IMR-90 (cell line): ENCODE results near the gene TIAM1. TPM values are rescaled to one million over a fixed set of nuclear protein-coding genes. Genes with fewer than 3 reads are reported as not detected.

ENCODE experiments used
- ATAC-seq: fragments of 200-7000 bp; cut with Tn5 transposase; 2 replicates; pipeline ENCODE4 v1.9.1; 2020; ENCODE audit warnings: low read depth, mild to moderate bottlenecking, moderate library complexity
- BruUV-seq: library from RNA; stranded (reverse); fragments of 400-500 nt; replicated peaks from 2 replicates; lab custom pipeline; 2021; lab: Mats Ljungman, UMichigan
- CTCF ChIA-PET: fragments of 300-600 bp; formaldehyde crosslinking; extraction: SDS; loops from one replicate; lab custom pipeline; 2021; ENCODE audit warnings: antibody characterized with exemption; lab: Yijun Ruan, JAX
- POLR2A ChIA-PET: fragments of 300-600 bp; sonication (Branson Sonifier 250); formaldehyde crosslinking; loops from one replicate; lab custom pipeline; 2022; ENCODE audit warnings: antibody characterized with exemption; ENCODE audit not compliant: unreplicated experiment; lab: Charles Lee
- DNase-seq: peaks from one replicate; pipeline ENCODE4 v3.0.0; 2013
- H2AFZ ChIP-seq: replicated peaks from 2 replicates; pipeline ENCODE3; 2013; ENCODE audit warnings: low read length, mild to moderate bottlenecking; ENCODE audit not compliant: poor library complexity
- H2AK5ac ChIP-seq: 2 replicates; pipeline ENCODE4 v1.6.1; 2013; ENCODE audit warnings: low read depth, low read length, inconsistent platforms
- H2AK9ac ChIP-seq: replicated peaks from 2 replicates; pipeline ENCODE3; 2013; ENCODE audit warnings: mild to moderate bottlenecking, low read depth, low read length, moderate library complexity; ENCODE audit not compliant: poor library complexity
- H2BK120ac ChIP-seq: 2 replicates; pipeline ENCODE4 v1.6.1; 2013; ENCODE audit warnings: low read depth, low read length, inconsistent platforms
- H2BK15ac ChIP-seq: 3 replicates; pipeline ENCODE4 v1.6.1; 2013; ENCODE audit warnings: low read depth, low read length, inconsistent platforms
- H2BK20ac ChIP-seq: 2 replicates; pipeline ENCODE4 v1.6.1; 2013; ENCODE audit warnings: low read depth, mild to moderate bottlenecking, inconsistent platforms, low read length, moderate library complexity
- H2BK5ac ChIP-seq: 2 replicates; pipeline ENCODE4 v1.6.1; 2013; ENCODE audit warnings: mild to moderate bottlenecking, low read depth, low read length, inconsistent platforms; ENCODE audit not compliant: poor library complexity, severe bottlenecking
- H3K14ac ChIP-seq: replicated peaks from 2 replicates; pipeline ENCODE4 v1.6.1; 2013; ENCODE audit warnings: low read depth, low read length, inconsistent platforms
- H3K18ac ChIP-seq: 2 replicates; pipeline ENCODE4 v1.6.1; 2013; ENCODE audit warnings: low read depth, low read length, control low read depth
- H3K23ac ChIP-seq: 2 replicates; pipeline ENCODE4 v1.6.1; 2013; ENCODE audit warnings: low read depth, low read length, inconsistent platforms
- H3K27ac ChIP-seq: 2 replicates; pipeline ENCODE4 v1.5.1; 2013; ENCODE audit warnings: mild to moderate bottlenecking, control low read depth, low read length; ENCODE audit not compliant: insufficient read depth
- H3K27me3 ChIP-seq: 2 replicates; pipeline ENCODE4 v1.6.1; 2013; ENCODE audit warnings: low read length; ENCODE audit not compliant: control insufficient read depth, insufficient read depth
- H3K36me3 ChIP-seq: 2 replicates; pipeline ENCODE4 v1.6.1; 2013; ENCODE audit warnings: low read length, mixed read lengths; ENCODE audit not compliant: control insufficient read depth, insufficient read depth
- H3K4ac ChIP-seq: 2 replicates; pipeline ENCODE4 v1.6.1; 2013; ENCODE audit warnings: low read depth, low read length, inconsistent platforms
- H3K4me1 ChIP-seq: 2 replicates; pipeline ENCODE4 v1.6.1; 2013; ENCODE audit warnings: low read length, mixed read lengths; ENCODE audit not compliant: control insufficient read depth, insufficient read depth
- H3K4me2 ChIP-seq: 2 replicates; pipeline ENCODE4 v1.6.1; 2013; ENCODE audit warnings: low read depth, mild to moderate bottlenecking, control low read depth, low read length, moderate library complexity
- H3K4me3 ChIP-seq: 2 replicates; pipeline ENCODE4 v1.5.1; 2013; ENCODE audit warnings: low read depth, mild to moderate bottlenecking, control low read depth, low read length, moderate library complexity; ENCODE audit not compliant: insufficient read depth
- H3K56ac ChIP-seq: 2 replicates; pipeline ENCODE4 v1.6.1; 2013; ENCODE audit warnings: low read length, inconsistent platforms; ENCODE audit not compliant: insufficient read depth; ENCODE audit errors: extremely low read depth
- H3K79me1 ChIP-seq, 2 experiments: 2 replicates each; pipeline ENCODE4 v1.6.1; 2013; ENCODE audit warnings: low read length in 2 of 2, inconsistent platforms in 1 of 2, low read depth in 1 of 2
- H3K9ac ChIP-seq: 2 replicates; pipeline ENCODE4 v1.6.1; 2013; ENCODE audit warnings: low read depth, low read length, control low read depth
- H3K9me1 ChIP-seq: 2 replicates; pipeline ENCODE4 v1.6.1; 2013; ENCODE audit warnings: low read length, inconsistent platforms; ENCODE audit not compliant: insufficient read depth
- H3K9me3 ChIP-seq: 2 replicates; pipeline ENCODE4 v1.6.1; 2013; ENCODE audit warnings: low read length; ENCODE audit not compliant: control insufficient read depth, insufficient read depth
- H4K20me1 ChIP-seq: 2 replicates; pipeline ENCODE4 v1.6.1; 2013; ENCODE audit warnings: low read length, inconsistent platforms; ENCODE audit not compliant: insufficient read depth
- H4K5ac ChIP-seq: 2 replicates; pipeline ENCODE4 v1.6.1; 2013; ENCODE audit warnings: mild to moderate bottlenecking, low read depth, low read length, control low read depth
- H4K8ac ChIP-seq, 2 experiments: 2 replicates each; pipeline ENCODE4 v1.6.1; 2013; ENCODE audit warnings: low read depth in 2 of 2, low read length in 2 of 2, control low read depth in 1 of 2, inconsistent platforms in 1 of 2
- H4K91ac ChIP-seq: 2 replicates; pipeline ENCODE4 v1.6.1; 2013; ENCODE audit warnings: low read depth, low read length, inconsistent platforms; ENCODE audit not compliant: insufficient read depth
- BHLHE40 ChIP-seq: fragments of 150-350 bp; IDR thresholded peaks from 2 replicates; pipeline ENCODE4 v1.6.1; 2016; ENCODE audit warnings: mild to moderate bottlenecking, low read depth, low read length
- CEBPB ChIP-seq: IDR thresholded peaks from 2 replicates; pipeline ENCODE4 v1.6.1; 2012; ENCODE audit warnings: low read depth, low read length, improper control_type of control experiment
- ELK1 ChIP-seq: fragments of 150-350 bp; IDR thresholded peaks from 2 replicates; pipeline ENCODE4 v1.6.1; 2016; ENCODE audit warnings: low read depth, mild to moderate bottlenecking, low read length, moderate library complexity, borderline replicate concordance
- MAFK ChIP-seq: IDR thresholded peaks from 2 replicates; pipeline ENCODE4 v1.6.1; 2012; ENCODE audit warnings: low read depth, low read length, improper control_type of control experiment
- MAZ ChIP-seq: IDR thresholded peaks from 2 replicates; pipeline ENCODE4 v1.6.1; 2012; ENCODE audit warnings: low read depth, mild to moderate bottlenecking, low read length, improper control_type of control experiment, moderate library complexity, borderline replicate concordance
- RCOR1 ChIP-seq: IDR thresholded peaks from 2 replicates; pipeline ENCODE4 v1.6.1; 2012; ENCODE audit warnings: mild to moderate bottlenecking, low read length, improper control_type of control experiment; ENCODE audit not compliant: insufficient replicate concordance
- WGBS, 2 experiments: methylation state at CpG; one replicate each; pipeline versions ENCODE4 v1.1.5 to v1.1.7; 2013; ENCODE audit warnings: missing lambda C conversion rate in 2 of 2; ENCODE audit not compliant: insufficient read length in 1 of 2; ENCODE audit errors: extremely low coverage in 2 of 2; 5-methylcytosine and 5-hydroxymethylcytosine counted together
- dilution Hi-C: fragments of 300-500 bp; cut with HindIII; formaldehyde crosslinking; loops from one replicate; pipeline ENCODE4 v1.14.3; 2018; ENCODE audit warnings: low sequenced_read_pairs; ENCODE audit not compliant: unreplicated experiment
- in situ Hi-C: fragments of 300-500 bp; cut with MboI; formaldehyde crosslinking; loops from 3 replicates; pipeline ENCODE4 v1.14.3; 2019; ENCODE audit warnings: low sequenced_read_pairs, inconsistent platforms, mixed read lengths
- intact Hi-C: fragments of 100-400 bp; cut with micrococcal nuclease; formaldehyde crosslinking; loops from 2 replicates; pipeline ENCODE4 v1.10.0; 2022
- polyA plus RNA-seq, 3 experiments: library from polyadenylated mRNA; depleted of rRNA; stranded (reverse); fragments of >200 nt; gene quantifications; 2 replicates each; pipeline ENCODE4 v1.2.3, GENCODE V29; 2012; ENCODE audit warnings: low replicate concordance in 1 of 3
- total RNA-seq: library from RNA; depleted of rRNA; stranded (reverse); fragments of >200 nt; gene quantifications from 2 replicates; pipeline ENCODE4 v1.2.3, GENCODE V29; 2012

TIAM1 gene
- total and polyA plus RNA-seq, 2 of the 4 experiments (the other 2 are of a cell fraction), result 2.9 to 9.3 TPM

GRCh38 chr21:31273278-31273677 is 70.8 kb downstream of the TIAM1 start:
- Histone ChIP-seq H3K23ac (no peak overlapping the region), H3K27ac (no peak overlapping the region), H2AK5ac (no peak overlapping the region), H3K4me2 (no peak overlapping the region), H3K14ac (no peak overlapping the region), H2BK120ac (no peak overlapping the region), H3K4ac (no peak overlapping the region), H3K56ac (no peak overlapping the region), H4K5ac (no peak overlapping the region), H3K4me1 (no peaks in the 10 kb centered on the region), H3K27me3 (no peaks in the 10 kb centered on the region), H2BK5ac (no peak overlapping the region), H2AFZ (no peak overlapping the region), H2BK20ac (no peak overlapping the region), H3K9ac (no peak overlapping the region), H3K4me3 (no peak overlapping the region), H3K9me1 (no peaks in the 10 kb centered on the region), H4K20me1 (no peaks in the 10 kb centered on the region), H3K9me3 (no peaks in the 10 kb centered on the region), H4K8ac (no peak overlapping the region), H3K18ac (no peak overlapping the region), H2AK9ac (no peak overlapping the region), H2BK15ac (no peak overlapping the region), H3K79me1 (no peaks in the 10 kb centered on the region), H4K91ac (no peak overlapping the region), H3K36me3 (no peaks in the 10 kb centered on the region)
- in situ Hi-C loops, result no loop called here
- ChIA-PET CTCF (no interaction called here), POLR2A (no interaction called here)
- 65% methylated on average over 2 of the region's 2 CpGs; no CpG with 5 or more reads in 1 of the 2 experiments for WGBS, 2 experiments
- intact Hi-C loops, result no loop called here
- no TSS peak for BruUV-seq
- ATAC-seq, result no peak
- dilution Hi-C loops, result no loop called here
- no peak for DNase-seq
- TF ChIP-seq MAFK, result no peak
- no peak for TF ChIP-seq CEBPB
- TF ChIP-seq ELK1, result no peak
- no peak for TF ChIP-seq MAZ
- TF ChIP-seq RCOR1, result no peak
- TF ChIP-seq BHLHE40, result no peak
